HG03103 (cell line): ENCODE measurements around the gene TMPRSS6.

Experiments
- ATAC-seq: cut with Tn5 transposase; IDR thresholded peaks from one replicate; pipeline ENCODE4 v1.9.1; 2021; ENCODE audit warnings: low read depth; ENCODE audit not compliant: unreplicated experiment

The TMPRSS6 gene

DNA sequence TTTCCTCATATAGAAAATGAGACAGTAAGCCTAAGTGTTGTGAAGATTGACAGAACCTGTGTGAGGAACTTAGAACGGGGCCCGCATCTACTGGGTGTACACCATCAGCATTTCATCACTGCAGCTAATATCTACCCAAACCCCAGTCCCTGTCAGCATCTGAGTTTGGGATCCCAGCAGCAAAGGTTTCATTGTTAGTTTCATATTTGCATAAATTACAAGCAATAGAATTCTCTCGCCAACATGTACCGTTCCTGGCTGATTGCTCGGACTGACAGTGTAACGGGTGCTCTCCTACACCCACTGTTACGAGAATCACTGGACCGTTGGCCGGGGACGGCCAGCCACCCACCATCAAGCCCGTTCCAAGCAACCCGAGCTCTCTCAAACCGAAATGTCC, 10.4 kb upstream of the TMPRSS6 start:
- no peak for ATAC-seq

DNA sequence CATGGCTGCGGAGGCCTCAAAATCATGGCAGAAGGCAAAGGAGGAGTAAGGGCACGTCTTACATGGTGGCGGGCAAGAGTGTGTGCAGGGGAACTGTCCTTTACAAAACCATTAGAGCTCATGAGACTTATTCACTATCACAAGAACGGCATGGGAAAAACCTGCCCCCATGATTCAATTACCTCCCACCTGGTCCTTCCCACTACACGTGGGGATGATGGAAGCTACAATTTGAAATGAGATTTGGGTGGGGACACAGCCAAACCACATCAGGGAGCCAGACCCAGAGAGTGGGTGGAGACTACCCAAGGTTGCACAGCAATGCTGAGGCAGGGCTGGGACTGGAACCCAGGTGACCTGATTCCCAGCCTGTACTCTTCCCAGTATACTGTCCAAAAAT, 8.6 kb upstream of the TMPRSS6 start:
- no peak for ATAC-seq

DNA sequence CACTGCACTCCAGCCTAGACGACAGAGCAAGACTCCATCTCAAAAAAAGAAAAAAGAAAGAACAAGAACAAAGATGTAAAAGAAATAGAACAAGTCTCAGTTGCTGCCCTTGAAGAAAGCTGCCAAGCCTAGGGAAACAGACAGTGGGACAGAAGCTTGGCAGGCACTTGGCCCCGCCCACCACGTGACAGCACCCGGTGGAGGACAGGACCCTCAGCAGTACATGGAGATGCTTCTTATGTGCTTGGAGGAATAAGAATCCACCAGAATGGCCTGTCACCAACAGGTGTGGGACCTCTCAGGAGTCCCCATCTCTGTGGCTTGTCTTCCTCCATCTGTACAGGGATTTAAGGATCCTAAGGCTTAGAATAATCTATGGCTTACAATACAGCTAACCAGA, 7.6 kb upstream of the TMPRSS6 start:
- ATAC-seq, result no peak

DNA sequence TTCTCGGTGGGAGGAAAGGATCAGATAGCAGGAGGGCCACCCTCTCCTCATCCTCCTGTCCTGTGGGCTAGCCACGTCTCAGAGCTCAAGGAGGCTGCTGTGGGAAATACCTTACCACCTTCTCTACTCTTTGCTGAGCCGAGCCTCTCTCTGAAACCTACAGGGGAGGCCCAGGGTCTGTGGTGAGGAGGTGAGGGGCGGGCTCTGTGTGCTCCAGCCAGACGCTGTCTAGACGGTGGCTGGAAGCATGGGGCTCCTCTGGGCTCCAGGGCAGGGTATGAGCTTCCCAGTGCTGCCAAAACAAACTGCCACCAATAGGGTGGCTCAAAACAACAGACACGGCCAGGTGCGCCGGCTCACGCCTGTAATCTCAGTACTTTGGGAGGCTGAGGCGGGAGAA, 5.5 kb upstream of the TMPRSS6 start:
- ATAC-seq, result no peak

DNA sequence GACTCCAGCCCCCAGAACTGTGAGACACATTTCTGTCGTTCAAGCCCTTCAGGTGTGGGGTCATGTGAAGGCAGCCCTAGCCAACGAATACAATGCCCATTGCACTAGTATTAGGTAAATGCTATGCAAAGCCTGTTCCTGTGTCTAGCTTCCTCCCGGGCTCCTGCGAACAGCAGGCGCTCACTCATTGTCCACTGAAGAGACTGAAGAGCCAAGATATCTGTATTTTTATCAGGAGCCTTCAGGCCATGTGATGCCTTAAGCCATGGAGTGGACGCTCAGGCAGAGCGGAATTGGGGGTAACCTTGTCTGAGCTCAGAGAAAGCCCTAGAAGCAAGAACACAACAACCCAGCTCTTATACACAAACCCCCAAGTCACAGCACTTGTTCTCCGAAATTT, 4.2 kb upstream of the TMPRSS6 start:
- no peak for ATAC-seq

DNA sequence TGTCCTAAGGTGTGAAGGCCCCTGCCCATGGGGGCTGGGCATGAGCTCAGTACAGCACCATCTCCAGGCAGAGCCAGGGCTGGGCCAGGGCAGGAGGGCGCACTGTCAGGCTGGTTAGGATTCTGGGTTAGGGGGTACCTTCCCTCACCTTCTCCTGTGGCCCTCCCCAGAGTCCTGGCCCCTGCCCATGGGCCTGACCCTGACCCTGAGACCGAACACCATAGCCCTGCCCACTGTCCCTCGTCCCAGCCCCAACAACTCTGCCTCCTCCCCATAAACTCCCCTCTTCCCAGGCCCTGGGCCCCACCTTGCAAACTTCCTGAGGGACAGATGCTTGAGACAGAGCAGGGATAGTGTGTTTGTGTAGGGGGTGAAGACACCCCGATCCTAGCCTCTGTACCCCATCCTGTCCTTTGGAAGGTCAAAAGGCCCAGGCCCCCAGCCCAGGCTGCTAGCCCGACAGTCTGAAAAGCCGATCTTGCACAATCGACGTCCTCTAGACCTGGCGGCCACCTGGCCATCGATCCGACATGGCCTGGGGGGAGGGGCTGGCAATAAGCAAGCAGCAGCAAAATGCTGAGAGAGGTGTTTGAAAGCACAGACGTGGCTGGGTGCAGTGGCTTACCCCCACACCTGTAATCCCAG, 2.7 kb upstream of the TMPRSS6 start:
- ATAC-seq, result no peak

DNA sequence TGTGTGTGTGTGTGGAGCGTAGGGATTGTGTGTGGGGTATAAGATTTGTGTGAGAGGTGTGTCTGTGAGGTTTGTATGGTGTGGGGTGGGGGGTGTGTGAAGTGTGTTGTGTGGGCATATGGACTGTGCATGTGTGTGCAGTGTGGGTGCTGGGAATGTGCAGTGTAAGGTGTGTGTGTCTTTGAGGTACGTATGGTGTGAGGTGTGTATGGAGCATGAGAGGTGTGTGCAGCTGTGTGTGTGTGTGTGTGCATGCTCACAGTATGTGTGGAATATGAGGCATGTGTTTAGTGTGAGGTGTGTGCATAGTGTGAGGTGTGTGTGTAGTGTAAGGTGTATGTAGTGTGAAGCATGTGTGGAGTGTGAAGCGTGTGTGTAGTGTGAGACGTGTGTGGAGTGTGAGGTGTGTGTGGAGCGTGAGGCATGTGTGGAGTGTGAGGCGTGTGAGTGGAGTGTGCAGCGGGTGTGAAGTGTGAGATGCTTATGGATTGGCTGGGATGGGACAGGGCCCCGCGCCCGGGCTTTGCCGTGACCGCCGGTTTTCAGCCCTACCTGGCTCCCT, 1.7 kb upstream of the TMPRSS6 start:
- no peak for ATAC-seq

DNA sequence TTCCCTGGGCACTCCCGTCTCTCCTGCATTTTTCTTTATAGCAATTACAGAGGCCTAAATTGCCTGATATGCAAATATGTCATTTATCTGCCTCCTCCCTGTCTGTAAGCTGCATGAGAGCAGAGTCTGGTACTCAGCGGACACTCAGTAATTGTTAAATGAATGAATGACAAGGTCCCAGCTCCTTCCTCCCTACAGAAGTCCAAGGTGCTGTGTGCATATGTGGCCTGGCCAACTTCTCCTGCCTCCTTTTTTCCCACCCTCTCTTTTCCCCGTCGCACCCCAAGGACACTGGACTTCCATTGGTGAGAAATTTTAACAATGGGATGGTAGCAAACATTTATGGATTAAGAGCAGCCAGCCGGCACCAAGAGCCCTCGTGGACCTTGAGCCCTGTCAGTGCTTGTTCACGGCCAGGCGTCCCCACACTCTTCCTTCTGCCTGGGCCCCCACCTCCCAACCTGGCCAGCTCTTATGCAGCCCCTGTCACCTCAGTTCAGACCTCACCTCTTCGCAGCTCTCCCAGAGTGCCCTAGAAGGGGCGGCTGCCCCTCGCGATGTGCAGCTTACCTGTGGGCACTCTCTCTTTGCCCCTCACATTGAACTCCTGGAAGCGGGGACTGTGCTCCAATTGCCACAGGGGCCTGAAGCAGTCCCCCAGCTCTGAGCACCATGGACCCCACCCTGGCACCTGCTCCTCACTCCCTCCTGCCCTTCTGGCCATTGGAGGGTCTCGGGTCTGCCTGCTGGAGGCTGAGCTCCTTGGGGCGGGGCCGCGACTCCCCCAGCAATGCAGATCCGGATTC, 1.5 kb downstream of the TMPRSS6 start:
- ATAC-seq, result no peak

DNA sequence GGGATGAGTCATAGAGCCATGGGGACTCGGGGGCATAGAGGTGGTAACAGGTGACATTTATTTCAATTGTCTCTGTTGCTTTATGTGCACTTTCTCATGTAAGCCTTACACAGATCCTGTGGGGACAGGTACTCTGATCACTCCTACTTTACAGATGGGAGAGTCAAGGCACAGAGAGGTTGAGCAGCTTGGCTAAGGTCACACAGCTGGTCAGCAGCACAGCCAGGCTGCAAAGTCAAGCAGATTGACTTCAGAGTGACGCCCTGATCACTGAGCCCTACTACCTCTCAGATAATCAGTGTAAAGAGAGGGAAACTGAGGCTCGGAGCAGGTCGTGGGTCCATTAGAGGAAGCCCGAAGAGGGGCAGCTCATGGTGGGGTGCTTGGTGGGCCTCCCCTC, 3.5 kb downstream of the TMPRSS6 start:
- no peak for ATAC-seq

DNA sequence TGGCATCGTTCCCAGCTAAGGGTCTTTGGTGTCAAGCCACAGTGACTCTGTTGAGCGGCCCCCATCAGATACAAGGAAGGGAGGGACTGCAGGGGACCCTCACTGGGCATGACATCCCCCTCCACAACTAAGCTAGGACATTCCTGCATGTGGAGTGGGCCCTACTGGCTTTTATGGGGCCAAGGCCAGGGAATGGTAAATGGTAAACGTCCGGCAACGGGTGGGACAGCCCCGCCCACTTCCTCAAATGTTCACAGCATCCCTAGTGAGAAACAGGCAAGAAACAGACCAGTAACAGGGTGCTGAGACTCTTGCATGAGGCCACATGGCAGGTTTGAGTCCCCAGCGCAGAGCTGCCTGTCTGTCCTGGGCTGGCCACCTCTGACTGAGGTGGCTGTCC, 4.4 kb downstream of the TMPRSS6 start:
- no peak for ATAC-seq

DNA sequence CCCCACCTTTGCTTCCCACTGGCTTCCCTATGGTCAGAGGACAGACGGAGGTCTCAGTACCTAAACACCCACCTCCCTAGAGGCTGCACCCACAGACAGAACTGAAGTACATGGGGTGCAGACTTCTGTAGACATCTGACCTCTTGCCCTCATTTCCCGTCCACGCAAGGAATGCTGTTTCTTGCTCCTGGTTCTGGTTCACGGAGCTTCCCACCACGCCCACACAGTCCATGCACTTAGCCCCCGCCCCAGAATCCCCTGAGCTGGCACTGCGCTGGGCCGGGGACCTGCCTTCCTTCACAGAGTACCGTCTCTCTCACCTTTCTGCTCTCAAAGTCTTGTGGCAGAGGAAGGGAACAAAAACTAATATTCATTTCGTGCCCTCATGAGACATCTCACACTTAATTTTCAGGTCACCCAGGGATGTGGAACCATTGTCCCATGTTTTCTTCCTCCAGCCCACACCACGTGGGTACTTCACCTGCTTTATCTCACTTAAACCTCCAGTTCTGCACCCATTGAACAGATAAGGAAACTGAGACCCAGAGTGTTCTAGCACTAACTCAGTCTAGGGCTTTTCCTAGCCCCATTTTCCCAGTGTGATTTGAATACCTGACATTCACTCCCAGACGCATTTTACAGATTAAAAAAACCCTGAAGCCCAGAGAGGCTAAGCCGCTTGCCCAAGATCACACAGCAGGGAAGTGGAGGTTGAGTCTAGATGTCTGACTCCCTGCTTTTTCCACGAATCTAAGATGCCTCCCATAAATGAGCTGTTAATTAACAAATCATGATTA, 5.7 kb downstream of the TMPRSS6 start:
- no peak for ATAC-seq

DNA sequence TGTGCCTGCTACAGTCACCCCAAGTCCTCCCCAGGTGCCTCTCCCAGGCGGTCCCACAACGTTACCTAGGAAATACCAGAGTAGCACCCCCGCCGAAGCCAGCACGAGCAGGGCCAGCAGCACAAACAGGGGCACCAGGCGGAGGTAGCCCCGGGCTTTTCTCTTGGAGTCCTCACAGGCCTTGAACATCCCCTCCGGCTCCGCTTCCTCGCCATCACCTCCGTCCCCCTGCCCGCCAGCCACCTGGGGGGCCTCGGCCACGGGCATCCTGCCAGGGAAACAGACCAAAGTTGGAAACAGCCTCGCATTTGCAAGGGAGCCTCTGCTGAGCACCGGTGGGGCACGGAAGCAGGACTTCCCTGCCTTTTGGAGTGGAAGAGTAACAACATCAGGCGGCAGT, 6.4 kb downstream of the TMPRSS6 start:
- ATAC-seq, result no peak

DNA sequence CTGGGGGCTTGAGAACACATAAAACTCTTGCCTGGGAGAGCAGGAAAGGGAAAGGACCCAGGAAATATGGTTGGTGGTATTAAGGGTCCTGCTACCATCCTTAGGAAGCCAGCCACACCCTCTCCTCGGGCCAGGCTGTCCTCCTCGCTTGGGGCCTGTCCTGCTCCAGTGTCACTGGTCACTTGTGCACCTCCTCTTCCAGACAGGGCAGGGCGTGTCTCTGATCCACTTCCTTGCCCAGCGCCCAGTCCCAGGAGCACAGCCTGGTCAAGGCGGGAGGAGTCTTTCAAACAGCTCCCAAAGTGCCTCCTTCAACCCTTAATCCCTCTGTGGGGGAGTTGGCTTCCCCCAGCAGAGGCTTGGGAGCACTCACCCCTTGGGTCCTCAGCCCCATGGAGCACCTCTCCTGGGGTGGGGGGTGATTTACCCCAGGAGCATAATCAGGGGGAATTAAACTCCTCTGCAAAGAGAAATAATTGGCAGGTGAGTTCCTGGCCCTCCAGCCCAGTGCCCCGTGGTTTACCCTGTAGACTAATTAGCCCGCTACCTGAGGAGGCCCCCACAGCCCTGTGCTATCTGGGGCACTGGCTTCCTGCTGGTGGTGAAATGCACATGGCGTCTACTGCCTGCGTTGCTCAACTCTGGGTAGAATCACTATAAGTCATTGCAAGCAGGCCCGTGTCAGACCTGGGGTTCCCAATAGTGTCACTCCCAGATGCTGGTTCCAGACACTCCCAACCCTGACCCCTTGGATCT, 8.0 kb downstream of the TMPRSS6 start:
- no peak for ATAC-seq

DNA sequence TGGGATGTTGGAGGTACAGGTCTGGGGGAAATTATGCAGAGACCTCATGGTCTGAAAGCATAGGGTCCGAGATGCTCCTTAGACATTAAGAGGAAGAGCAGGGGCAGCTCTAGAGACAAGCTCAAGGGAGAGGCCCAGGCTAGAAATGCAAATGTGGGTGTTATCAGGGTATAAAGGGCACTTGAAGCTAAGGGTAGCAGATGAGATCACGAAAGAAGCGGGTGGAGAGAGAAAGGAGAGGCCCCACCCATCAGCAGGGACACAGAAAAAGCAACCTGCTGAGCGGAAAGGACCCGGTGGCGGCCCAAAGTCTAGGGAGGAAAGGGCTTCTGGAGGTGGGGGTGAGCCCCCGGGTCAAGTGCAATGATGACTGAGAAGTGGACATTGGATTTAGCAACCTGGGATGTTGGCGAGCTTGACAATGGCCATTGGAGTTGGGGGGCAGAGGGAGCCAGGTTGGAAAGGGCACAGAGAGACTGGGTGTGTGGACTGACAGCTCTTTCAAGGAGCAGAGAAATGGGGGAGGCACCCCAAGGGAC, 8.9 kb downstream of the TMPRSS6 start:
- no peak for ATAC-seq

DNA sequence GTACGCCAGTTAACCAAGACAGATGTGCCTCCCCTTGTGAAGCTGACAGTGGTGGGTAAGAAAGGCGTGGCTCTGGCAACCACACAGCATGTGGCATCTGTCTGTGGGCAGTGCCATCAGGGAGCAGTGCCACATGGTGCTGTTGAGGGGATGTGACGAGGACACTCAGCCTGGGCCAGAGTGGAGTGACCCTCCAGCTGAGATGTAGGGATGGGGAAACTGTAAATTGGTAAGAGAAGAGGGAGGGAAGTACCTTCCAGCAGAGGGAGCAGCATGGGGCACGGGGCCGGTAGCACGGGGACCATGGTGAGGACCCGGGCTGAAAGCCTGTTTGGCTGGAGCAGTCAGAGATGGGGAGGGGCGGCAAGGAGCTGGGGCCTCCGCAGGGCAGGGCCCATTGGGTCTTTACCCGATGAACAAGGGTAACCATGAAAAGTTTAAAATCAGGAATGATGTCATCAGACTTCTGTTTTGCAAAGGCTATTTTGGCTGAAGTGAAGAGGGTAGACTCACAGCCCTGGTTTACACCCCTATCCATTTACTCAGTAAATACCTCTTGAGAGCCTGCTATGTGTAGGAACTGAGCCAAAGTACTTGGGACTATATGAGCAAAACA, 10.4 kb downstream of the TMPRSS6 start:
- ATAC-seq, result no peak

DNA sequence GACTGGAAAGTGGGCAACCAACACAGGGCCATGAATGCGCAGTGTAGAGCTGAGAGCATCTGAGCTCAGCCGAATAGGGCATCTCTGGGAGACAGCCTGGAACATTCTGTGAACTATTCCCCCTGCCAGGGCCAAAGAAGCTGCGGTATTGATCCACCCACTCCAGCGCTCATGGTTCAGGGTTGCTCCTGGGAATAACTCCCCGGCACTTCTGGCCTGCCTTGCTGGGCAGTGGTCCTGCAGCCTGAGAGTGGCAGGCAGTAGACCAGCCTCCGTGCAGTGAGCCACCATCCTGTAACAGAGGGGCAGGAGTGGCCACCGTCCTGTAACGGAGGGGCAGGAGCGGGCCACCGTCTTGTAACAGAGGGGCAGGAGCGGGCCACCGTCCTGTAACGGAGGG, 12.2 kb downstream of the TMPRSS6 start:
- ATAC-seq, result no peak

DNA sequence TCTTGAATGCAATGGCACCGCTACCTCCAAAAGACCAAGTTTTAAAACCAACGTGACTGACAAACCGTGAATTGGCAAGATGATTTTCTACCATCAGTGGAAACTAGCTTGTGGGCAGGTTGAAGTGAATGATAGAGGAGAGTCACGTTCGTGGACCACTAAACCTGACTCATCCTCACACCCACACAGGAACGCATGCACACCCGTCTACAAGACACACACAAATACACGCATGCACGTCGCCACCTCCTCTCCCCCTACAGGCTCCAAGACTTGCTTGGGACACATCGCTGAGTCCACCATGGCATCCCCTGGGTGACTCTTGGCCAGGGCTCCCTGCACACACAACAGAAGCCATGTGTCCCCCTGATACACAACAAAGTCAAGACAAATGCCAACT, 14.4 kb downstream of the TMPRSS6 start:
- ATAC-seq, result no peak

DNA sequence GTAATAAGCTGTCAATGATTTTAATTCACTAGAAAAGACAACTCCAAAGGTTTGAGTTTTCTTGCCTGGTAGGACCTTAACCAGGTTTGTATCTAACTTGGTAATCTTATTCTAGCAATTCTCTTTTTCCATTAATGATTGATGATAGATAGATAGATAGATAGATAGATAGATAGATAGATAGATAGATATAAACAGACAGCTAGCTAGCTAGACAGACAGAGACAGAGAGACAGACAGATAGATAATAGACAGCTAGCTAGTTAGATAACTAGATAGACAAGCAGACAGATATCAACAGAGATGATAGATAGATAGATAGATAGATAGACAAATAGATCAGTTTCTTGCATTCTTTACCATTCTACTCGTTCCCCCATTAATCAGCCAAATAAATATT, 15.3 kb downstream of the TMPRSS6 start:
- no peak for ATAC-seq

DNA sequence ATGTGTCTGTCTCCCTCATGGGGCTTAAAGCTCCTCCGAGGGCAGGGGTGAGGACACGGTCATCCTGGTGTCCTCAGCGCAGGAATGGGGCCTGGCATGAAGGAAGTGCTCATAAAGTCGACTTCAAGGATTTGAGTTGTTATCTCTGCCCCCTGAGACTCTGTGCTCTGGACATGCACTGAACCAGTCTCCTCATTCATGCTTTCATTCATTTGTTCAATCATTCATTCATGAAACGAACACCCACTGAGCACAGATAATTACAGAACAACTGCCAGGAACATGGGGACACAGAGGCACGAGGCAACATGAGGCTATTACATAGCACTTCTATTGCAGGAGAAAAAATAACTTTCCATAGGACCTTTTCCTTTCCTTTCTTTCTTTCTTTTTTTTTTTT, 16.5 kb downstream of the TMPRSS6 start:
- ATAC-seq, result no peak

DNA sequence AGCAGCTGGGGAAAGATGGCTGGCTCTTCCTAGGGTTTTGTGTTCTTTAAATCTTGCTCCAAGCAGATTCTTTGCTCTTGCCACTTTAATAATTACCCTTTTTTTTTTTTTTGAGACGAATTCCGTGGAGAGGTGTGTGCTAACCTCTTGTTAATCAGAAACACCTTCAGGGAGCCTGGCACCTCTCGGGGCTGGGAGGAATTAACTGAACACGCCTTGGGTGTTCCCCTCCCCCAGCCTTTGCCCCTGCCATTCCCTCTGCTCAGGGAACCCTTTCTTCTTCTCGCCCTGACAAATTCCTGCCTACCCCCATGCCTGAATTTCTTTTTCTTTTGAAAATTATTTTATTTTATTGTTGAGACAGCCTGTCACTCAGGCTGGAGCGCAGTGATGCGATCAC, 17.5 kb downstream of the TMPRSS6 start:
- ATAC-seq, result no peak
